C4-2B (cell line): Measurements from ENCODE around the gene LRRC8C.

Experiments
- H3K27ac ChIP-seq: fragments of 450-650 bp; 2 replicates; pipeline ENCODE4 v1.5.1; 2017
- CTCF ChIP-seq: fragments of 450-650 bp; conservative IDR thresholded peaks from 2 replicates; pipeline ENCODE4 v1.5.1; 2017; ENCODE audit warnings: mild to moderate bottlenecking
- ZFX ChIP-seq: fragments of 450-650 bp; IDR thresholded peaks from 2 replicates; pipeline ENCODE4 v1.6.1; 2017

The LRRC8C gene

DNA sequence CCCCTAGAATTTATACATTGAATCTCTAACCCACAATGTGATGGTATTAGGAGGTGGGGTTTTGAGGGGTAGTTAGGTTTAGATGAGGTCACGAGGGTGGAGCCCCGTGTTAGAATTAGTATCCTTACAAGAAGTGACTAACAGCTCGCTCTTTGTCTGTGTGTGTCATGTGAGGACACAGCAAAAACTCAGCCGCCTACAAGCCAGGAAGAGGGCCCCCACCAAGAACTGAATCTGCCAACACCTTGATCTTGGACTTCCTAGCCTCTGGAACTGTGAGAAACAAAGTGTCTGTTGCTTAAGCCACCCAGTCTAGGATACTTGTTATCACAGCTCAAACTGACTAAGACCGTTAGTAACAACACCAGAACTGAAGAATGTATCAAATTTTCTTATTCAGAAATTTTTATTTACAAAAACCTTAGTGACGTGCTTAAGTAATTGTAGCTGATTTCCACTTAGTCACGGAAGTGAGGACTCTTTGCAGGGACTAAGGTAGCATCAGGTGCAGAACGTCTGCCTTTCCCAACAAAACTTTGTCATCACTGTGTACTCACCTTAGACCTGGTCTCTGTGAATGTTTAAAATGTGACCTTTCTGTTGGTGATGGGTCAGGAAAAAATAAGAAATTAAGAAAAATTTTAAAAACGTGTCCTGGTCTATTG is 24.5 kb upstream of the LRRC8C start:
- H3K27ac ChIP-seq, result no peak overlapping the region
- TF ChIP-seq ZFX (no peak), CTCF (no peak)

- H3K27ac ChIP-seq, result no peak overlapping the region
- TF ChIP-seq ZFX (no peak), CTCF (no peak)
These were observed 23.8 kb upstream of the LRRC8C start for GRCh38 chr1:89608984-89609725.

GRCh38 chr1:89609781-89610456 is 23.0 kb upstream of the LRRC8C start:
- no peak for TF ChIP-seq ZFX
- no peak for TF ChIP-seq CTCF
- H3K27ac ChIP-seq, result no peak overlapping the region

DNA sequence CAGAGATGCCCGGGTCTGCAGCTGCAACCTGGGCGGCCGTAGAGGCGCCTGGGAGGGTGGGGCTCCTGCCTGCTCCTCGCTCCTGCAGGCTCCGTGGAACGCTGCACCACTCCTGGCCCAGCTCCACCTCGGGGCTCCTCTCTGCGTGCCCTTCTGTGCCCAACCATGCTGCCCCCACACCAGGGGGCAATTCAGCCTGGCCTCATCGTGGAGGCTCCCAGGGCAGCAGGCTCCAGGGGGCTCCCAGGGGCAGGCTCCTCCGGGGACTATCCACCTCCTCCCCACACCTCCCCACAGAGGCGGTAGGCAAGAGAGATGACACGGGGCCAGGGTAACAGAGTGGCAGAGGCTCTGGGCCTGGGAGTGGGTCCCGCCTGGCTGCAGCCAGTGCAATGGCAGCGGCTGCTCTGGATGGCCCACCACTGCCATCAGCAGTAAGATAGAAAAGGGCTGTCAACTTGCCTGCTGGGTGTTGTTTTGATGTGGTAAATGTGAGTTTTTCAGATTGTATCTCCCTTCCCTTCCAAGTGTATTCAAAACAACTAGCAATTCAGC is 22.4 kb upstream of the LRRC8C start:
- H3K27ac ChIP-seq, result no peak overlapping the region
- TF ChIP-seq ZFX (no peak), CTCF (no peak)

DNA sequence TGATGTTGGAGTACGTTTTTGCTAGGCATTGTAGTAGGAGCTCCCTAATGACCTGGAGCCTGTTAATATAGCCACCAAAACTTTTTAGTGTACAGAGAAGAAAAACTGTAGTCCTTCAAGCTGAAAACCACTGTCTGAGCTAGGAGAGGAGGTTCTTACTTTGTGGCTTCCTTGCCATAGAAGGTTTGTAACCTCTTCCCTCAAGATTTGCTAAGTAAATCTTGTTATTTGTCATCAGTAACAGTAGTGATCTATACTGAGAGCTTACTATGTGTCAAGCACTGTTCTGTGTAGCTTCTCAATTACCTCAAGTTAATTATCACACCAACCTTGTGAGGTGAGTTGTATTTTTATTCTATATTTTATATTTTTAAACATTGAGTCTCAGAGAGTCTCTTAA is 21.2 kb upstream of the LRRC8C start:
- no peak for TF ChIP-seq CTCF
- no peak for TF ChIP-seq ZFX
- no peak overlapping the region for H3K27ac ChIP-seq

GRCh38 chr1:89613928-89614327 is 19.0 kb upstream of the LRRC8C start:
- TF ChIP-seq CTCF (no peak), ZFX (no peak)
- H3K27ac ChIP-seq, result no peak overlapping the region
